ENCODE results near the gene PRAC2.

The PRAC2 gene

GRCh38 chr17:48755356-48755755 lies 32.4 kb downstream of the PRAC2 start:
- DNase-seq (ENCODE audit: low read depth) = no peak

GRCh38 chr17:48756830-48757251 lies 33.9 kb downstream of the PRAC2 start:
- no peak for DNase-seq (ENCODE audit: low read depth)

- DNase-seq (ENCODE audit: low read depth) = no peak
Observed at GRCh38 chr17:48757524-48757961, 34.6 kb downstream of the PRAC2 start.

- no peak for DNase-seq (ENCODE audit: low read depth)
Observed at GRCh38 chr17:48759288-48759687, 36.3 kb downstream of the PRAC2 start.

- DNase-seq (ENCODE audit: low read depth) = no peak
Observed at GRCh38 chr17:48760411-48760810, 37.4 kb downstream of the PRAC2 start.

GRCh38 chr17:48761114-48761513 lies 38.1 kb downstream of the PRAC2 start:
- DNase-seq (ENCODE audit: low read depth) = no peak

- DNase-seq (ENCODE audit: low read depth) = no peak
Observed at GRCh38 chr17:48767263-48767774, 44.3 kb downstream of the PRAC2 start.

GRCh38 chr17:48769009-48769675 lies 46.2 kb downstream of the PRAC2 start:
- no peak for DNase-seq (ENCODE audit: low read depth)

- no peak for DNase-seq (ENCODE audit: low read depth)
Observed at GRCh38 chr17:48770954-48771353, 48.0 kb downstream of the PRAC2 start.

- DNase-seq (ENCODE audit: low read depth) = no peak
Observed at GRCh38 chr17:48773245-48773644, 50.3 kb downstream of the PRAC2 start.
